Retinal pigment epithelial cell (primary cell): ENCODE measurements around the gene KLK3.
A peak's percentile ranks its signal among the peaks of the same experiment; 100 is the strongest.
"Not testable (repeated sequence)": the region's sequence is repeated elsewhere in the genome, so short reads cannot be mapped to it uniquely, and the experiment has no call there.

Experiments used
- DNase-seq: peaks from one replicate; pipeline ENCODE4 v3.0.0-alpha.2; 2010; ENCODE audit warnings: low read depth
- H3K4me3 ChIP-seq: 2 replicates; pipeline ENCODE4 v1.5.1; 2011; ENCODE audit warnings: mild to moderate bottlenecking, low read length, control low read depth, moderate library complexity
- CTCF ChIP-seq: conservative IDR thresholded peaks from 2 replicates; pipeline ENCODE4 v1.5.1; 2011; ENCODE audit warnings: low read depth, low read length, control low read depth, inconsistent platforms

Gene KLK3

GRCh38 chr19:50854636-50855410 lies at the start of gene KLK3:
KLK3 (plus strand) TSS chr19:50854915; CDS start chr19:50854956, 41 bp downstream.
- no peak for TF ChIP-seq CTCF
- DNase-seq, result no peak
- no peak within 1 kb of the TSS for H3K4me3 ChIP-seq

DNA sequence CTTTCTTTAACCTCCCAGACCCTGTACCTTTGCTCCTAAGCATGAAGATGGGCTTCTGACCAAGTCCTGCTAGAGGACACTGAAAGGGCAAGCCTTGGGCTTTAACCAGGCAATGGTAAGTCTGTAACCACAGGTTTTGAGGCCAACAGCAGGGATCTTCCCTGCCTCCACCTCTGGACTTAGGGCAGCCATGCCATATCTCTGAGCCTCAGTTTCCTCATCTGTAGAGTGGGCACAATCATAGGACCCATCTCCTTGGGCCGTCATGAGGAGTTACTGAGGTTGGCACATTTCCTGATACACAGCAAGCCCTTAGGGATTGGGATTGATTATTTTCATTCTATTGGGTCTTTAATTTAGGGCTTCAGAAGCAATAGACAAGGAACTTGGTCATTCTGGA lies 45.9 kb upstream of the KLK3 start:
- no peak for DNase-seq
- no peak for TF ChIP-seq CTCF

DNA sequence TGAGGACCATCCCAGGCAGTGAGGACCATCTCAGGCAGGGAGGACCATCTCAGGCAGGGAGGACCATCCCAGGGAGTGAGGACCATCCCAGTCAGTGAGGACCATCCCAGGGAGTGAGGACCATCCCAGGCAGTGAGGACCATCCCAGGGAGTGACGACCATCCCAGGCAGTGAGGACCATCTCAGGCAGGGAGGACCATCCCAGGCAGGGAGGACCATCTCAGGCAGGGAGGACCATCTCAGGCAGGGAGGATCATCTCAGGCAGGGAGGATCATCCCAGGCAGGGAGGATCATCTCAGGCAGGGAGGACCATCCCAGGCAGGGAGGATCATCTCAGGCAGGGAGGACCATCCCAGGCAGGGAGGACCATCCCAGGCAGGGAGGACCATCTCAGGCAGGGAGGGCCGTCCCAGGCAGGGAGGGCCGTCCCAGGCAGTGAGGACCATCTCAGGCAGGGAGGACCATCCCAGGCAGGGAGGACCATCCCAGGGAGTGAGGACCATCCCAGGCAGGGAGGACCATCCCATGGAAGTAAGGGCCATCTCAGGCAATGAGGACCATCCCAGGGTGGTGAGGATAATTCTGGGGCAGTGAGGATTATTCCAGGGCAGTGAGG lies 43.0 kb upstream of the KLK3 start:
- not testable (repeated sequence) for DNase-seq, H3K4me3 ChIP-seq

More for the DNA sequence above, 45.9 kb upstream of the KLK3 start:
- H3K4me3 ChIP-seq, result no peak overlapping the region

DNA sequence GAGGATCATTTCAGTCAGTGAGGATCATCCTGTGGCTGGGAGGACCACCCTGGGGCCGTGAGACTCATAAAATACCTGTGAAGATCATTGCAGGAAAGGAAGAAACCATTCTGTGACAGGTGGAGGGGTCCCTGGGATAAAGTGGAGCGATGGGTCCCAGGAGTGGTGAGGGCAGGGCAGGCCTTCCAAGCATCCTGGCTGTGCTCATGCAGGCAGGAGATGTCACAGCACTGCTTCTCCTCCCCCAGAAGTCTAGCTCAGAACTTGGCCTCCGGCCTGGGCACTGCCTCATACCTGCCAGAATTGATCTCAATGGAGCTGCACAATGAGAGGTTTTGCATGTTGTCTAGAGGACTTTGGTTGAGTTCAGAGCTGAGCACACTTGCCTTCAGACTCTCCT lies 42.2 kb upstream of the KLK3 start:
- TF ChIP-seq CTCF, result no peak

DNA sequence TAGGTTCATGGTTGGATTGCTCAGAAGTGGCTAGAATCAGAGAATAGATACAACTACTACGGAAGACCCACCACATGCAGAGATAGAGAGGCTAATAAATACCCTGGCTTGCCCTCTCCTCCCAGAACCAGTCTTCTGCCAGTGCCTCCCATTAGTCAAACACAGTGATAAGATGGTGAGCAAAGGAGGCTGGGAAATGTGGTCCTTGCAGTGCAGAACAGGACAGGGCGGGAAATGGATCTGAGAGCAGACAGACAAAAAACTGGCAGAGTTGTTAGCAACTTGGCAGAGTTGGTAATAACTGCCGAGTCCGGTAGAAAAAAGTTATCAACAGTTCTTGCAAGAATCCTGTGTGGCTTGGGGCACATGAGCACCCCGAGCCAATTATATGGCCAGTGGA lies 39.8 kb upstream of the KLK3 start:
- no peak overlapping the region for H3K4me3 ChIP-seq
- no peak for DNase-seq
- TF ChIP-seq CTCF, result no peak

More for the DNA sequence above, 42.2 kb upstream of the KLK3 start:
- H3K4me3 ChIP-seq, result no peak overlapping the region
- DNase-seq, result no peak

DNA sequence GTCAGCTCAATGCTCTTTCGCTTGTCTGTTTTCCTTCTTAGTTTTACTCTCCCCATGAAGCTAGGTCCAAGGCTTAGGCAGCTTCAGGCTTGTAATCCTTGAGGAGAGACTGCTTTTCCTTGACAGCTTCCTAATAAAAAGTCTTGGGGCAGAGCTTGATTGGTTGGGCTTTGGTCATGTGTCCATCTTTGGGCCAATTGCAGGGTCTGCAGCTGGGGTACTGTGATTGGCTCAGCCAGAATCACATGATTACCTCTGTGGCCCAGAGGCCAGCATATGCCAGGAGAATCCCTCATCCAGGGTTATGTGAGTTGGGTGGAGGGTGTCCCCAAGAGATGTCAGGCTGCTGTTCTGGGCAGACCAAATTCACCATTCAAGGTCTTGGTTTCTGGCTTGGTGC lies 39.3 kb upstream of the KLK3 start:
- TF ChIP-seq CTCF, result no peak
- no peak overlapping the region for H3K4me3 ChIP-seq
- DNase-seq, result no peak

- H3K4me3 ChIP-seq, result peak overlapping the region; percentile 43
- no peak for DNase-seq
- no peak for TF ChIP-seq CTCF
Observed at GRCh38 chr19:50817941-50818858, 36.5 kb upstream of the KLK3 start.
